ENCODE results near the gene LMNB1.

LMNB1 gene

DNA sequence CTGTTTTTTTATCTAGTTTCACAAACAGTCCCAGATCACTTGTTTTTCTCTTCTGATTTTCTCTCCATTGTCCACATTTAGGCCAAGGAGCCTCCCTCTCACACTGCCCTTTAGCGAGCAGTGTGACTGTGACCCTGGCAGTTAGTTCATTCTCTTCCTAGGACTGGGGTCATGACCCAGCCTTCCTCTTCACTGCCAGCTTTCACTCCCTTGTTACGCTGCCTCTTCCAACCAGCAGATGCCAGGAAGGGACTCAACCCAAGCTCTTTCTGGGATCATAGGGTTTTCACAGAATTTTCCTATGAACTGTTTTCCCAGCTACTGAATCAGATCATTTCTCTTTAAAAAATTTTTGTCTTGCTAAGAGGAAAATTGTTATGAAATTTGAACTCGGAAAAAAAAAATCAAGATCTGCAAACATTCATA is 70.9 kb downstream of the LMNB1 start:
- H4K20me1 ChIP-seq (ENCODE audit: insufficient read depth, low read length), result no peaks in the 10 kb centered on the region
- no peaks in the 10 kb centered on the region for H3K9me3 ChIP-seq (ENCODE audit: low read length)
- H3K79me2 ChIP-seq (ENCODE audit: insufficient read depth, low read length), result no peaks in the 10 kb centered on the region
- H3F3A ChIP-seq (ENCODE audit: insufficient read depth, low read length), result no peaks in the 10 kb centered on the region
- TF ChIP-seq EZH2 (IDR thresholded peaks at IDR 0.05; ENCODE audit: borderline replicate concordance, low read length), result no peak
- TF ChIP-seq, protein P1, sequence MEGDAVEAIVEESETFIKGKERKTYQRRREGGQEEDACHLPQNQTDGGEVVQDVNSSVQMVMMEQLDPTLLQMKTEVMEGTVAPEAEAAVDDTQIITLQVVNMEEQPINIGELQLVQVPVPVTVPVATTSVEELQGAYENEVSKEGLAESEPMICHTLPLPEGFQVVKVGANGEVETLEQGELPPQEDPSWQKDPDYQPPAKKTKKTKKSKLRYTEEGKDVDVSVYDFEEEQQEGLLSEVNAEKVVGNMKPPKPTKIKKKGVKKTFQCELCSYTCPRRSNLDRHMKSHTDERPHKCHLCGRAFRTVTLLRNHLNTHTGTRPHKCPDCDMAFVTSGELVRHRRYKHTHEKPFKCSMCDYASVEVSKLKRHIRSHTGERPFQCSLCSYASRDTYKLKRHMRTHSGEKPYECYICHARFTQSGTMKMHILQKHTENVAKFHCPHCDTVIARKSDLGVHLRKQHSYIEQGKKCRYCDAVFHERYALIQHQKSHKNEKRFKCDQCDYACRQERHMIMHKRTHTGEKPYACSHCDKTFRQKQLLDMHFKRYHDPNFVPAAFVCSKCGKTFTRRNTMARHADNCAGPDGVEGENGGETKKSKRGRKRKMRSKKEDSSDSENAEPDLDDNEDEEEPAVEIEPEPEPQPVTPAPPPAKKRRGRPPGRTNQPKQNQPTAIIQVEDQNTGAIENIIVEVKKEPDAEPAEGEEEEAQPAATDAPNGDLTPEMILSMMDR (IDR thresholded peaks at IDR 0.05; ENCODE audit: low read length), result no peak
- H3K36me3 ChIP-seq (ENCODE audit: insufficient read depth, low read length), result no peaks in the 10 kb centered on the region
- H3K4me2 ChIP-seq (ENCODE audit: low read length), result no peak overlapping the region
- peaks cover 26% of the 10 kb centered on the region for H3K4me1 ChIP-seq (ENCODE audit: insufficient read depth, low read length, severe bottlenecking)
- H3K9ac ChIP-seq (ENCODE audit: low read length), result no peak overlapping the region
- no peak overlapping the region for H3K4me3 ChIP-seq (ENCODE audit: low read depth, low read length, poor library complexity, severe bottlenecking)
- H3K27ac ChIP-seq (ENCODE audit: low read depth, low read length, poor library complexity, severe bottlenecking), result no peak overlapping the region
- H2AFZ ChIP-seq (ENCODE audit: low read length), result no peak overlapping the region
- no peaks in the 10 kb centered on the region for H3K27me3 ChIP-seq (ENCODE audit: insufficient read depth, low read length)
- H3K9me2 ChIP-seq (ENCODE audit: low read depth, low read length), result no peaks in the 10 kb centered on the region

DNA sequence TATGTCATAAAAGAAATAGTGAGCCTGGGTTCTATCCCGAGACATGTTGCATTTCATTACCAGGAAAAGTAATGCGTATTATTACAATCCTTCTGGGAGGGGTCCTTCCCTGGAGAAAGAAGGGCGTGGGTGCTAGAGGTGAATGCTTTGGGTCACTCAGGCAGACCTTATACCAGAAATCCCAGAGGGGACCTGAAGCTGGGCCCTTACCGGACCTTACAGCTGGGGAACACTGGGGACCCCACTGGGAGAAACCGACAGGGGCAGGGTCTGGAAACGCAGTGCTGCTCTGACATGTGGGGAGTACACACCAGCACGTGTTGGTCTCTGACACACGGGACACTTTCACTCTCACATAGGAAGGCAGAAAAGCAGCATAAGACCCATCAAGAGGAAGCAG is 71.3 kb downstream of the LMNB1 start:
- no peaks in the 10 kb centered on the region for H3K9me3 ChIP-seq (ENCODE audit: low read length)
- H3K36me3 ChIP-seq (ENCODE audit: insufficient read depth, low read length), result no peaks in the 10 kb centered on the region
- H3K27me3 ChIP-seq (ENCODE audit: insufficient read depth, low read length), result no peaks in the 10 kb centered on the region
- no peak overlapping the region for H3K4me3 ChIP-seq (ENCODE audit: low read depth, low read length, poor library complexity, severe bottlenecking)
- TF ChIP-seq EZH2 (IDR thresholded peaks at IDR 0.05; ENCODE audit: borderline replicate concordance, low read length), result no peak
- TF ChIP-seq, protein P1 (IDR thresholded peaks at IDR 0.05; ENCODE audit: low read length), result no peak
- H3K9ac ChIP-seq (ENCODE audit: low read length), result no peak overlapping the region
- no peak overlapping the region for H3K4me2 ChIP-seq (ENCODE audit: low read length)
- H4K20me1 ChIP-seq (ENCODE audit: insufficient read depth, low read length), result no peaks in the 10 kb centered on the region
- H3K4me1 ChIP-seq (ENCODE audit: insufficient read depth, low read length, severe bottlenecking), result peaks cover 26% of the 10 kb centered on the region
- no peaks in the 10 kb centered on the region for H3F3A ChIP-seq (ENCODE audit: insufficient read depth, low read length)
- H3K27ac ChIP-seq (ENCODE audit: low read depth, low read length, poor library complexity, severe bottlenecking), result no peak overlapping the region
- no peak overlapping the region for H2AFZ ChIP-seq (ENCODE audit: low read length)
- H3K9me2 ChIP-seq (ENCODE audit: low read depth, low read length), result no peaks in the 10 kb centered on the region
- H3K79me2 ChIP-seq (ENCODE audit: insufficient read depth, low read length), result no peaks in the 10 kb centered on the region

DNA sequence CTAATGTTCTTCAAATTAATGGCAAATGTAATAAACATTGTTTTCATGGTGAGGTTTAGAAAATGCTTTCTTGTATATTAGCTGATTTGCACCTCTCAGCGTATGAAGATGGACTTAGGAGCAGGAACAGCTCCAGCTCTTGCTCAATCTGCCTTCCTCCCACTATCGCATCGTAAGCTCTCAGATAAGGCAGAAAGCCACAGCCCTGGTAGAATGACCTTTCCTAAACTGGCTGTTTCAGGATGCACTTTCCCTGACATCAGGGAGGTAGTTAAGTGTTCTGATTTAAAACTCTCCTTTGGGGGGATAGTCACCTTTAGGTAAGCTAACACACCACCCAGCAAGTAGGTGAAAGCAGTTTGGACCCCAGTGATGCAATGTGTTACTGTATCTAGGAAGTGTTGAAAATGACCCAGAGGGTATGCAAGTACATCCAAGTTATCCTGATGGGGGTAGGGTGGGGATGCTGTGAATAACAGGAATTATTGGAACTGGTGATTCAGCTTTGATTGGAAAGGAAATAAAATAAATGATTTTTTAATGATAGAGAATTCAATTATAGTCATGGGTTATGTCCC is 72.3 kb downstream of the LMNB1 start:
- no peak overlapping the region for H3K4me2 ChIP-seq (ENCODE audit: low read length)
- no peaks in the 10 kb centered on the region for H3K79me2 ChIP-seq (ENCODE audit: insufficient read depth, low read length)
- no peak overlapping the region for H2AFZ ChIP-seq (ENCODE audit: low read length)
- no peak for TF ChIP-seq EZH2 (IDR thresholded peaks at IDR 0.05; ENCODE audit: borderline replicate concordance, low read length)
- peaks cover 26% of the 10 kb centered on the region for H3K4me1 ChIP-seq (ENCODE audit: insufficient read depth, low read length, severe bottlenecking)
- H3K9me2 ChIP-seq (ENCODE audit: low read depth, low read length), result no peaks in the 10 kb centered on the region
- no peaks in the 10 kb centered on the region for H3K27me3 ChIP-seq (ENCODE audit: insufficient read depth, low read length)
- H4K20me1 ChIP-seq (ENCODE audit: insufficient read depth, low read length), result no peaks in the 10 kb centered on the region
- H3K36me3 ChIP-seq (ENCODE audit: insufficient read depth, low read length), result no peaks in the 10 kb centered on the region
- no peak overlapping the region for H3K27ac ChIP-seq (ENCODE audit: low read depth, low read length, poor library complexity, severe bottlenecking)
- H3K4me3 ChIP-seq (ENCODE audit: low read depth, low read length, poor library complexity, severe bottlenecking), result no peak overlapping the region
- no peaks in the 10 kb centered on the region for H3F3A ChIP-seq (ENCODE audit: insufficient read depth, low read length)
- H3K9ac ChIP-seq (ENCODE audit: low read length), result no peak overlapping the region
- no peaks in the 10 kb centered on the region for H3K9me3 ChIP-seq (ENCODE audit: low read length)

DNA sequence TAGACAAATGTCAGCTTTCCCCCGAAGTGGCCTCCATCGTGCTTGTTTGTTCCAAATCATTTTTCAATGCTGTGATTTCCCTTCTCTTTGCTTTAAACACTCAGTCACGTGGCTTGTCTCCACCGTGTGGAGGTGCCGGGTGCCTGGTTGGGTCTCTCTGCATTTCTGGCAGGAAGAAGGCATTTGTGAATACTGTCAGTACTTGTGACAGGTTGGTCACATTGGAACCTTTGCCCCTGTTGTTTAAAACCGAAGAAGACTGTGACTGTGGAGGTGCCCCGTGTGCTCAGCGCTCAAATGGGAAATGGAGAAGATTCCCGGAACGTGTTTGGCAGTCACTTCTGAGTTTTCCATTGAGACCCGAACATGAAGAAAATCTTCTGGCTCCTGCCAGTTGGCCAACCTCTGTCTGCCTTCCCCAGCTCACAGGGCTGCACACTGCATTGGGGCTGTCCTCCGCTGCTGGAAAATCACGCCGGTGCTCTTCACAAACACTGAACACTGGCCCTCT is 74.6 kb downstream of the LMNB1 start:
- no peak for TF ChIP-seq EZH2 (IDR thresholded peaks at IDR 0.05; ENCODE audit: borderline replicate concordance, low read length)
- TF ChIP-seq, protein P1 (IDR thresholded peaks at IDR 0.05; ENCODE audit: low read length), result no peak
- Histone ChIP-seq H3K4me3 (ENCODE audit: low read depth, low read length, poor library complexity, severe bottlenecking) (no peak overlapping the region), H3K4me1 (ENCODE audit: insufficient read depth, low read length, severe bottlenecking) (peaks cover 17% of the 10 kb centered on the region), H3F3A (ENCODE audit: insufficient read depth, low read length) (no peaks in the 10 kb centered on the region), H3K36me3 (ENCODE audit: insufficient read depth, low read length) (no peaks in the 10 kb centered on the region), H4K20me1 (ENCODE audit: insufficient read depth, low read length) (no peaks in the 10 kb centered on the region), H3K79me2 (ENCODE audit: insufficient read depth, low read length) (no peaks in the 10 kb centered on the region), H3K27ac (ENCODE audit: low read depth, low read length, poor library complexity, severe bottlenecking) (no peak overlapping the region), H3K4me2 (ENCODE audit: low read length) (no peak overlapping the region), H2AFZ (ENCODE audit: low read length) (no peak overlapping the region), H3K9me3 (ENCODE audit: low read length) (no peaks in the 10 kb centered on the region), H3K9me2 (ENCODE audit: low read depth, low read length) (no peaks in the 10 kb centered on the region), H3K9ac (ENCODE audit: low read length) (no peak overlapping the region), H3K27me3 (ENCODE audit: insufficient read depth, low read length) (no peaks in the 10 kb centered on the region)

Measured in OCI-LY1 (cell line).